WTC11 (cell line): ENCODE measurements around the gene ARHGAP22. TPM values are rescaled to one million over a fixed set of nuclear protein-coding genes. Genes with fewer than 3 reads are reported as not detected.

Experiments used
- ATAC-seq: fragments of 200-7000 bp; cut with Tn5 transposase; 2 replicates; pipeline ENCODE4 v1.10.0; 2021; ENCODE audit warnings: mild to moderate bottlenecking, moderate library complexity
- CTCF ChIA-PET: fragments of 300-600 bp; sonication (Branson Sonifier 250); formaldehyde crosslinking; loops from one replicate; lab custom pipeline; 2021; ENCODE audit warnings: antibody characterized with exemption; lab: Charles Lee
- POLR2A ChIA-PET: fragments of 350-600 bp; sonication (Branson Sonifier 250); formaldehyde crosslinking; loops from one replicate; lab custom pipeline; 2021; ENCODE audit warnings: antibody characterized with exemption; lab: Charles Lee
- DNase-seq: peaks from one replicate; pipeline ENCODE4 v3.0.0; 2021; ENCODE audit warnings: low spot score
- H3K27ac Mint-ChIP-seq: 2 replicates; pipeline ENCODE4 v1.8.0; 2021; ENCODE audit warnings: mixed read lengths
- H3K27me3 Mint-ChIP-seq: 2 replicates; pipeline ENCODE4 v1.8.0; 2021; ENCODE audit warnings: low read depth, mild to moderate bottlenecking, moderate library complexity, mixed read lengths
- H3K36me3 Mint-ChIP-seq: 2 replicates; pipeline ENCODE4 v1.8.0; 2021; ENCODE audit warnings: mixed read lengths
- H3K4me1 Mint-ChIP-seq: 2 replicates; pipeline ENCODE4 v1.8.0; 2022; ENCODE audit warnings: mixed read lengths
- H3K4me3 Mint-ChIP-seq: 2 replicates; pipeline ENCODE4 v1.8.0; 2021; ENCODE audit warnings: mild to moderate bottlenecking, moderate library complexity, mixed read lengths
- H3K9me3 Mint-ChIP-seq: 2 replicates; pipeline ENCODE4 v1.8.0; 2021; ENCODE audit warnings: mixed read lengths
- ATF2 ChIP-seq: sonication (generic); formaldehyde crosslinking; IDR thresholded peaks from 2 replicates; pipeline ENCODE4 v1.8.1; 2022; ENCODE audit warnings: low read depth, missing genetic modification reagents, borderline replicate concordance
- ATF6 ChIP-seq: sonication (generic); formaldehyde crosslinking; IDR thresholded peaks from 2 replicates; pipeline ENCODE4 v1.8.1; 2023; ENCODE audit warnings: mild to moderate bottlenecking, missing genetic modification reagents
- ETV6 ChIP-seq: sonication (generic); formaldehyde crosslinking; IDR thresholded peaks from 2 replicates; pipeline ENCODE4 v1.8.1; 2022; ENCODE audit warnings: mild to moderate bottlenecking, missing genetic modification reagents
- FOXJ3 ChIP-seq: sonication (generic); formaldehyde crosslinking; IDR thresholded peaks from 2 replicates; pipeline ENCODE4 v1.9.0; 2021; ENCODE audit warnings: missing genetic modification reagents, mild to moderate bottlenecking, borderline replicate concordance
- GRHL2 ChIP-seq: fragments of 250-450 bp; sonication (Bioruptor Pico); IDR thresholded peaks from 2 replicates; pipeline ENCODE4 v1.8.0; 2022; ENCODE audit warnings: mild to moderate bottlenecking, moderate library complexity; ENCODE audit not compliant: insufficient replicate concordance, severe bottlenecking
- MLX ChIP-seq: sonication (generic); formaldehyde crosslinking; IDR thresholded peaks from 2 replicates; pipeline ENCODE4 v1.8.1; 2023; ENCODE audit warnings: mild to moderate bottlenecking, missing genetic modification reagents, moderate library complexity
- MXD4 ChIP-seq: fragments of 250-450 bp; sonication (Bioruptor Pico); IDR thresholded peaks from 2 replicates; pipeline ENCODE4 v1.8.0; 2021; ENCODE audit warnings: mild to moderate bottlenecking, moderate library complexity, borderline replicate concordance
- MYBL2 ChIP-seq: sonication (generic); formaldehyde crosslinking; IDR thresholded peaks from 2 replicates; pipeline ENCODE4 v1.8.1; 2023; ENCODE audit warnings: mild to moderate bottlenecking, moderate library complexity, missing genetic modification reagents
- NFE2L1 ChIP-seq: sonication (generic); formaldehyde crosslinking; IDR thresholded peaks from 2 replicates; pipeline ENCODE4 v1.8.1; 2023; ENCODE audit warnings: missing genetic modification reagents
- PRDM15 ChIP-seq: sonication (generic); formaldehyde crosslinking; IDR thresholded peaks from 2 replicates; pipeline ENCODE4 v1.8.0; 2022; ENCODE audit warnings: missing genetic modification reagents
- TCF7 ChIP-seq: sonication (generic); formaldehyde crosslinking; IDR thresholded peaks from 2 replicates; pipeline ENCODE4 v1.8.0; 2022; ENCODE audit warnings: mild to moderate bottlenecking, low read depth, missing genetic modification reagents, moderate library complexity
- TEAD1 ChIP-seq: sonication (generic); formaldehyde crosslinking; IDR thresholded peaks from 2 replicates; pipeline ENCODE4 v1.8.0; 2022; ENCODE audit warnings: mild to moderate bottlenecking, missing genetic modification reagents
- TP53 ChIP-seq: sonication (generic); formaldehyde crosslinking; IDR thresholded peaks from 2 replicates; pipeline ENCODE4 v1.8.1; 2023; ENCODE audit warnings: mild to moderate bottlenecking, missing genetic modification reagents
- ZBTB43 ChIP-seq: sonication (generic); formaldehyde crosslinking; IDR thresholded peaks from 2 replicates; pipeline ENCODE4 v1.8.1; 2023; ENCODE audit warnings: mild to moderate bottlenecking, missing genetic modification reagents
- ZNF121 ChIP-seq: sonication (generic); formaldehyde crosslinking; IDR thresholded peaks from 2 replicates; pipeline ENCODE4 v1.8.0; 2023; ENCODE audit warnings: missing genetic modification reagents
- ZNF219 ChIP-seq: sonication (generic); formaldehyde crosslinking; IDR thresholded peaks from 2 replicates; pipeline ENCODE4 v1.8.0; 2023; ENCODE audit warnings: missing genetic modification reagents, mild to moderate bottlenecking, borderline replicate concordance
- ZNF232 ChIP-seq: sonication (generic); formaldehyde crosslinking; IDR thresholded peaks from 2 replicates; pipeline ENCODE4 v1.8.0; 2022; ENCODE audit warnings: mild to moderate bottlenecking, missing genetic modification reagents
- ZNF416 ChIP-seq: fragments of 250-450 bp; sonication (Bioruptor Pico); IDR thresholded peaks from 2 replicates; pipeline ENCODE4 v1.9.0; 2021; ENCODE audit warnings: mild to moderate bottlenecking, inconsistent platforms
- ZNF512 ChIP-seq: sonication (generic); formaldehyde crosslinking; IDR thresholded peaks from 2 replicates; pipeline ENCODE4 v1.8.1; 2022; ENCODE audit warnings: missing genetic modification reagents, borderline replicate concordance
- ZSCAN18 ChIP-seq: fragments of 250-450 bp; sonication (Bioruptor Pico); IDR thresholded peaks from 2 replicates; pipeline ENCODE4 v2.1.2; 2022; ENCODE audit warnings: mild to moderate bottlenecking, moderate library complexity
- total RNA-seq: library from RNA; stranded (reverse); gene quantifications from 3 replicates; pipeline ENCODE4 v1.2.3, GENCODE V29; 2021

The ARHGAP22 gene
- total RNA-seq, 1 experiment from 2014 or later, result 8.6 TPM

- H3K4me3 Mint-ChIP-seq, result no peak overlapping the region
- peaks cover 10% of the 10 kb centered on the region for H3K4me1 Mint-ChIP-seq
- H3K36me3 Mint-ChIP-seq, result no peaks in the 10 kb centered on the region
- no peak for TF ChIP-seq GRHL2
- no peak for TF ChIP-seq ATF6
- TF ChIP-seq ZNF219 (CRISPR knock-in tag), result no peak
- peaks cover 12% of the 10 kb centered on the region; the same call in 1 of the 2 replicates for H3K9me3 Mint-ChIP-seq
- no peak overlapping the region for H3K27ac Mint-ChIP-seq
- POLR2A ChIA-PET, result no interaction called here
- ATAC-seq (no peak), DNase-seq (no peak)
- peaks cover 18% of the 10 kb centered on the region for H3K27me3 Mint-ChIP-seq
- CTCF ChIA-PET, result interaction anchor here (0.8 to 1.7 kb wide), 4 partner anchors 14 to 166 kb away, joined by 3 to 12 read pairs (median 3); no protein-coding TSS in a partner anchor
These were observed 6.3 kb upstream of the ARHGAP22 start for GRCh38 chr10:48611133-48611532.

GRCh38 chr10:48610585-48611093 lies 5.8 kb upstream of the ARHGAP22 start:
- Mint-ChIP-seq H3K9me3 (peaks cover 12% of the 10 kb centered on the region; the same call in 1 of the 2 replicates), H3K4me3 (no peak overlapping the region), H3K4me1 (peaks cover 10% of the 10 kb centered on the region), H3K27ac (no peak overlapping the region), H3K27me3 (peaks cover 23% of the 10 kb centered on the region), H3K36me3 (no peaks in the 10 kb centered on the region)
- CTCF ChIA-PET, result interaction anchor here (0.8 to 1.7 kb wide), 3 partner anchors 14 to 59 kb away, joined by 3 to 12 read pairs (median 3); no protein-coding TSS in a partner anchor
- no peak for ATAC-seq
- no peak for DNase-seq
- POLR2A ChIA-PET, result no interaction called here
- TF ChIP-seq NFE2L1 (CRISPR knock-in tag) (no peak), PRDM15 (no peak), FOXJ3 (CRISPR knock-in tag) (no peak), ZNF512 (no peak), TP53 (CRISPR knock-in tag) (no peak), ETV6 (CRISPR knock-in tag) (no peak), ZNF121 (no peak), MLX (CRISPR knock-in tag) (no peak), ZSCAN18 (no peak), TEAD1 (no peak), MYBL2 (CRISPR knock-in tag) (no peak), ATF2 (CRISPR knock-in tag) (no peak), ZNF416 (CRISPR knock-in tag) (no peak), ZNF232 (CRISPR knock-in tag) (no peak), MXD4 (CRISPR knock-in tag) (no peak), TCF7 (CRISPR knock-in tag) (no peak), ZBTB43 (CRISPR knock-in tag) (no peak)
